Bronchial epithelial cell (primary cell): ENCODE measurements around the gene BCL2L15. TPM values are rescaled to one million over a fixed set of nuclear protein-coding genes. Genes with fewer than 3 reads are reported as not detected.
"Not testable (repeated sequence)": the region's sequence is repeated elsewhere in the genome, so short reads cannot be mapped to it uniquely, and the experiment has no call there.

Experiments used
- DNase-seq: peaks from one replicate; pipeline ENCODE4 v3.0.0-alpha.2; 2010; ENCODE audit warnings: low read depth
- FAIRE-seq: peaks from 2 replicates; lab custom pipeline; 2011; peaks lifted over from hg19 to GRCh38; lab: Jason Lieb, UNC
- H3K27me3 ChIP-seq: 2 replicates; pipeline ENCODE4 v1.5.1; 2011; ENCODE audit warnings: low read length; ENCODE audit not compliant: control insufficient read depth, insufficient read depth
- H3K36me3 ChIP-seq: 2 replicates; pipeline ENCODE4 v1.5.1; 2011; ENCODE audit warnings: low read length; ENCODE audit not compliant: control insufficient read depth, insufficient read depth
- H3K4me3 ChIP-seq: 2 replicates; pipeline ENCODE4 v1.5.1; 2011; ENCODE audit warnings: mild to moderate bottlenecking, low read depth, low read length, control low read depth
- CTCF ChIP-seq: IDR thresholded peaks from 2 replicates; pipeline ENCODE4 v1.5.1; 2011; ENCODE audit warnings: mild to moderate bottlenecking, moderate library complexity, low read length, control low read depth, inconsistent platforms; ENCODE audit not compliant: insufficient read depth, severe bottlenecking
- total RNA-seq: library from RNA; depleted of rRNA; stranded (reverse); fragments of >200 nt; gene quantifications from 2 replicates; pipeline ENCODE4 v1.2.1, GENCODE V29; 2014

Gene BCL2L15
- total RNA-seq, 1 donor from 2014 or later: under 0.01 TPM

- FAIRE-seq (no peak), DNase-seq (no peak)
- Histone ChIP-seq H3K27me3 (no peaks in the 10 kb centered on the region), H3K36me3 (no peaks in the 10 kb centered on the region), H3K4me3 (no peak overlapping the region)
- TF ChIP-seq CTCF: no peak
These were observed 29.0 kb downstream of the BCL2L15 start for GRCh38 chr1:113858418-113858817.

GRCh38 chr1:113857776-113858175, 29.6 kb downstream of the BCL2L15 start:
- TF ChIP-seq CTCF: no peak
- FAIRE-seq: no peak

GRCh38 chr1:113856401-113856790, 31.0 kb downstream of the BCL2L15 start:
- FAIRE-seq (no peak), DNase-seq (no peak)
- Histone ChIP-seq H3K4me3 (no peak overlapping the region), H3K36me3 (no peaks in the 10 kb centered on the region), H3K27me3 (no peaks in the 10 kb centered on the region)
- TF ChIP-seq CTCF: no peak

More at GRCh38 chr1:113857776-113858175, 29.6 kb downstream of the BCL2L15 start:
- Histone ChIP-seq H3K27me3 (no peaks in the 10 kb centered on the region), H3K36me3 (no peaks in the 10 kb centered on the region), H3K4me3 (no peak overlapping the region)
- DNase-seq: no peak

GRCh38 chr1:113855630-113856400, 31.6 kb downstream of the BCL2L15 start:
- TF ChIP-seq CTCF: no peak
- Histone ChIP-seq H3K36me3 (no peaks in the 10 kb centered on the region), H3K27me3 (no peaks in the 10 kb centered on the region), H3K4me3 (no peak overlapping the region)
- DNase-seq (no peak), FAIRE-seq (no peak)

GRCh38 chr1:113854234-113854633, 33.1 kb downstream of the BCL2L15 start:
- no peaks in the 10 kb centered on the region for H3K36me3 ChIP-seq
- no peak for TF ChIP-seq CTCF
- H3K27me3 ChIP-seq: no peaks in the 10 kb centered on the region
- no peak overlapping the region for H3K4me3 ChIP-seq
- FAIRE-seq (no peak), DNase-seq (no peak)

- not testable (repeated sequence) for H3K4me3 ChIP-seq, H3K27me3 ChIP-seq, DNase-seq, H3K36me3 ChIP-seq, FAIRE-seq
These were observed 34.7 kb downstream of the BCL2L15 start for GRCh38 chr1:113852694-113853093.
